CD4-positive, alpha-beta T cell treated with Interleukin-21 for 1 hour (primary cell): ENCODE results near the gene MAST4.

ENCODE experiments used
- DNase-seq: peaks from one replicate; pipeline ENCODE4 v3.0.0-alpha.2; 2020

MAST4 gene

DNA sequence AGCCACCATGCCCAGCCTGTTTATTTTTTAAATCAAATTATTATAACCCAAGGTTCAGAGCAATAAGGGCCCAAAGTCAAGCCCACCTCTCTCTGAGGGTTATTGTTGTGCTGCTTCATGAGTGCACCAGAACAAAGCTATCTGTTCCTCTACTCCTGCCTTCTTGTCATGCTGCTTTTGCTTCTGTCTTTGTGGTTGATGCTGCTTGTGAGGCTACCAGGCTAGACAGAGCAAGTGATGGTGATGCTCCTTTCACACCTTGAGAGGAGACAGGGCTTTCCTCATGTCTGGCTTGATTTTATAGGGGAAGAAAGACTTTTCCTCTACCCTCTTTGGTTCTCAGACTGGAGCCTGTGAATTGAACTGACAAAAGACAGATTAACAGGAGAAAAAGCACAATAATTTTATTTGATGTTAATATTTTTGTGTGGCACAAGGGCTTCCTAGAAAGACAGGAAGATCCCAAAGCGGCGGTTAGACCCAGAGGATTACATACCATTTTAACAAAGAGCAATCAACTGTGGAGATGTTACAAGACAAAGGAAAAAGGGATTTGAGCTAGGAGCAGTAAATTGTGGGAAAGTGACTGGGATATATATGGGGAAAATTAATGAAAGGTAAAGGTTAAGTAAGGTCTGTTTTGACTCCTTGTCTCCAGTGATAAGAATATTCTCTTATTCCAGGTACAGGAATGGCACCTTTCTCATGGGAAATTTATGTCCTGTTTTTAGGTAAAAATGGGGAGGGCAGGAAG is 604.8 kb downstream of the MAST4 start:
- no peak for DNase-seq

DNA sequence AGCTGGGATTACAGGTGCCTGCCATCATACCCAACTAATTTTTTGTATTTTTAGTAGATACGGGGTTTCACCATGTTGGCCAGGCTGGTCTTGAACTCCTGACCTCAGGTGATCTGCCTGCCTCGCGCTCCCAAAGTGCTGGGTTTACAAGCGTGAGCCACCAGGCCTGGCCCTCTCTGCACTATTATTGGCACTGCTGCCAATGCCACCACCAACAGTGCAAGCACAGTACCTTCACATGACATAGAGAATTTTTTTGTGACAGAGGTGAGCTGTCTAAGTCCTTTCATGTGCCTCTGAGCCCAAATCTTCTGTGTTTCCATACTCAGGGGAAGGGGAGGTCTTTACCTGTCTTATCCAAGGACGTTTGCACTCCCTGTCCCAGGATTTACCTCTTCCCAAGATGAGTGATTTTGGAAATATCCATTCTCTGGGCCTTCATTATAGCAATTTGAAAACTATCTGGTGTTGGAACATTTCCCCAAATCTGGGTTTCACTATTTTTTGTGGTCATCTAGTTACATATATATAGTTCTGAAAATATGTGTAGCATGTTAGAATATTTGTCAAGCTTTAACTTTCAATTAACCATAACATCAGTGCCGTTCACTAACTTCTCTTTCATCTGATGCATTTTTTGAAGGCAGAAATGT is 605.8 kb downstream of the MAST4 start:
- DNase-seq, result no peak

DNA sequence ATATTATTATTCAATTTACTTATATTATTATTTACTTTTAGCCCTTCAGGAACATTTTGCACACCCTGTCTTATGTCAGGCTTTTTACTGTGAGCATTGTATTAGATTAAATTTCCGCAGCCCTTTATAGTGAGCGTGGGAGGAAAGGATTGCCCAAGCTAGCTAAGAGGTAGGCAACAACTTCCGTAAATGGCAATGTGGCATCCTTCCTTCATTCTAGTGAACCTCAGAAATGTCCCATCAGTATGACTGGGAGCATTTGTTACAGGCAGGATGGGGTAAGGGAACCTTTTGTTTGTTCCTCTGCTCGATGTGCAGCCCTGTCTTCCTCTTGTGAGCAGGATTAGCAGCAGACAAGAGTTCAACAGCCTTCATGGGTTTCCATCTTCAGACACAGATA is 606.6 kb downstream of the MAST4 start:
- DNase-seq, result no peak

DNA sequence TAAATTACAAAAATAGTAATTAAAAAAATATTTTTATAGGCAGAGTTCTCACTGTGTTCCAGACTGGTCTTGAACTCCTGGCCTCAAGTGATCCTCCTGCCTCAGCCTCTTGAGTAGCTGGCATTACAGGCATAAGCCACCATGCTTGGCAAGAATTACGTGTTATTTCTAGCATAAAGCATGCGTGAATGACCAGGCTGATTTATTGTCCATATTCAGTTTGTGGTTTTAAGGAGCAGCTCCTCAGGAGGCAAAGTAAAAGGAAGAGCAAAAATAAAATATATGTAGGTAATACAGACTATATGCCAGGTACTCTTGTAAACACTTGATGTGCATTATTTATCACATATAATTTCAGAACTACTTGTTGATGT is 607.5 kb downstream of the MAST4 start:
- DNase-seq, result no peak

DNA sequence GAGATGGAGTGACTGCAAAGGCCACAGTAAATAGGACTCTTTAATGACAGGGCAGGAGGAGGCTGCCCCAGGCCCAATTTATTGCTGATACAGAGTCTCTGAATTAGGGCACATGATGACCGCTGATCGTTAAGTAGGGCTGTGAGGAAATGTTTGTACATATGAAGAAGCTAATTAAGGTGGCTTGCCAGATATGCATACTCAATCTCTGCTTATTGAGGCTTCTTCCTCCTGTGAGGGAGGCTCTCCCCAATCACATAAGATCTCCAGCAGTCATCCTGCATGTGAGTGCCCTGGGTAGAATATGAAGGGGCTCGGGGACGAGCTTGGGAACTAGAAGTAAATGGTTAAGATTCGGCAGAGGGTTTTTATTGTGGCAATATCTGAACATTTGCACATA is 608.6 kb downstream of the MAST4 start:
- no peak for DNase-seq

DNA sequence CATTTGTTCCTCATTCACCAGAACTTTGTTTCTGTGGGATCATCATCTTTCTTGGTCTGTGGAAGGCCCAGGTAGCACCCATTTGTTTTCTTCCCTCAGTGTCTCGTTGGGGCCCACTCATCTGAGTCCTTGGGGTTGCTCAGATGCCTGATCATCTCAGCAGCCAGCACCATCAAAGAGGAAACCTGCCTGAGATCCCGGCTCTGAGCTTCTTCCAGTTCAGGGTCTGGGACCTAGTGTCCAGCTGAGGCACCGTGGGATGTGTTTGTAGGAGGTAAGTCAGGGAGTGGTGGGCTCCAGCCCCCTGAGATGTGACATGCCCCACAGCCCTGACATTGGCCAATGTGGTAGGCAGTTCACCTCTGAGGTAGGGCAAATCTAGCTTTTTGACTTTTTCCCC is 609.8 kb downstream of the MAST4 start:
- no peak for DNase-seq

DNA sequence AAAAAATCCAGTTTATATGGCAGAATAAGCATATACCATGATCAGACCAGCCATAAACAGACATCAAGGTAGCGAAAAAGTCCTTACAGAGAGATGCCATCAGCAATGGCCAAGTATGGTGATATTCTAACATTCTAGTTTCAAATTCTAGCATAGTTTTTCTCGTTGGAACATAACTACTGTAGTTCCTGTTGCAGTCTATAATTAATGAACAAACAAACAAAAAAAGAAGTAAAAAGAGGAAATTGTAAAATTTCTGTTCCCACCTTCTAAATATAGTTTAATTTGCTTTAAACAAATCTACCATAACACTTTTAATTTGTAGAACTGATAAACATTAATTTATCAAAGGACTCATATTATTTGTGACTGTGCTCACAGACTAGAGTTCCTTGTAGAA is 610.3 kb downstream of the MAST4 start:
- DNase-seq, result no peak

DNA sequence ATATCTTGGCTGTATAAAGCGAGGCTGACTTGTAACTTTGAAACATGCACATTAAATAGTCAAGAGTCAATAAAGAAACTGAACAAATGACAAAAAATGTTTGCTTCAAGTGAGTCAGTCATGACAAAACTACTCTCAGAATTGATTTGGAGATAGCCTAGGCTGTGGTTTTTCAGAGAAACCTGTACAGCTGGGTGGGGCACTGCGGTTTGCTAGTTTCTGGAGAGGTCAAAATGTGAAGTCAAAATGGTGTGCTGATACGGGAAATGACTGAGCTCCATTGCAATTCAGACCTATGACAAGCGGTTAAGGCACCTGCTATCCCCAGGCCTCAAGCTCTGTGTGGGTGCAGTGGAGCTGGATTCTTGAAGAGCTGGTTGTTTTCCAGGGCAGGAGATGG is 610.7 kb downstream of the MAST4 start:
- peak; percentile 93 for DNase-seq

DNA sequence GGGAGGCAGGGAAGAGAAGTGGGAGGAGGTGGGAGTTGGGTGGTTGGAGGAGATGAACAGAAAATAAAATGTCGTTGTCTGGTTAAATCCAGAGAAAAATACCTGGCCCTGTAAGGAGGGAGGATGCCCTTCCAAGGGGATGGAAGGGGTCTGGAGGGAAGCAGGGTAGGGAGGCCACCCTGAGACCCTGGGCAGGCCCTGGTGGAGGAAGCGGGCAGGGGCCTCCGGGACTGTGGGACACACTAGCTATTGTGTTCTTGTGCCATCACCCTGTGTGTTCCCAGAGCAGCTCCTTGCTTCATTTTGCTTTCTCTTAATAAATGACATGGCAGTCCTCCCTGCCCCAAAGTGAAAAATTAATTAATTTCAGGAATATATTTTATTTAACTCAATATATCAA is 612.2 kb downstream of the MAST4 start:
- no peak for DNase-seq

DNA sequence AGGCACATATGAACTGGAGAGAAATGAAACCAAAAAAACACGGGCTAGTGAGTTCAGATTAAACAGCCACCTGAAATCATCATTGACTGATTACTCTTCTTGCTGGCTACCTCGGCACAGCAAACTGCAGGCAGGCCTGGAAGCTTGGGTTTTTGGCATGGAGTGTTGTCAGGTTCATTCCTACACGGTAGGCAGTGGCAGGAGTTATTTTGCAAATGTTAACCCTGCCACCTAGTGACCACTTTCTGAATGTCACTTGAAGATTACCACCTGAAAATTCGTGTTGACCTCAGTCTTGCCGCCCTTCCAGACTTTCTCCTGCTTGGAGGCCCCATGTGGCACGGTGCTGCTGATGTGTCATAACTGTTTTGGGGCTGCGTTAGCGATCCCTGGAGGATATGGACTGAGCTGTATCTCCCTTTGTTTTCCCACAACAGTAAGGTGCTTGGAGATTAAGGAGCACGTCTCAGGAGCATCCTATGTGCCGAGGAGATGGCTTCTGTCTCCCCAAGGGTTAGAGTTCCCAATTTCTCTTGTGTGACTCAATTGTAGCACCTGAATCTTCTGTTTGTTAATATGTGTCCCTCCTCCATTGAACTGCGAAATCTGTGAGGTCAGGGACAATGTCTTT is 613.1 kb downstream of the MAST4 start:
- peak; percentile 85 for DNase-seq

DNA sequence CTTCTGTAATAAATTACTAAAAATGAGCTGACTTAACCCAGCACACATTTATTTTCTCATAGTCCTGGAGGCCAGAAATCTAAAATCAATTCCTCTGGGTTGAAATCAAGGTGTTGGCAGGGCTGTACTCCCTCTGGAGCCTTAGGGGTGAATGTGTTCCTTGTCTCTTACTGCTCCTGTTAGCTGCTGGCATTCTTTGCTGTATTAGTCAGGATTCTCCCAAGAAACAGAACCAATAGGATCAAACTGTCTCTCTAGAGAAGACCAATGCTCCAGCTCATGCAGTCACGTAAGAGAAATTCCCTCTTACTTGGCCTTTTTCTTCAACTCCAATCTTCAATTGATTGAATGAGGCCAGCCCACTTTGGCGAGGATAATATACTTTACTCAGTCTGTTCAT is 615.7 kb downstream of the MAST4 start:
- DNase-seq, result no peak

DNA sequence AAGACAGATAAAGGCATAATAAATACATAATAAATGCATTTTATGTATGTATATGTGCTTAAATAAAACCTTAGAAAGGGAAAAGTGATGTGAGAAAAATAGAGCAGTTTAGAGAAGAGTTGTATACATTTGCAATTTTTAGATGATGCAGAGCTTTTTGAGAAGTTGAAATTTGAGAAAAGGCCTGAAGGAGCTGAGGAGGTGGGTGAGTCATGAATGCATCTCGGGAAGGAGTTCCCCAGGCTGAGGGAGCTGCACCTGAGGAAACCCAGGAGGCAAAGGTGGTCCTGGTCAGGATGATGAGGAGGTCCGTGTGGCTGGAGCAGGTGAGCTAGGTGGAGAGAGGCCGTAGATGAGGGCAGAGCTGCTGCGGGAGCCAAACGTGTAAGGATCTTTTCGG is 617.8 kb downstream of the MAST4 start:
- DNase-seq, result no peak

DNA sequence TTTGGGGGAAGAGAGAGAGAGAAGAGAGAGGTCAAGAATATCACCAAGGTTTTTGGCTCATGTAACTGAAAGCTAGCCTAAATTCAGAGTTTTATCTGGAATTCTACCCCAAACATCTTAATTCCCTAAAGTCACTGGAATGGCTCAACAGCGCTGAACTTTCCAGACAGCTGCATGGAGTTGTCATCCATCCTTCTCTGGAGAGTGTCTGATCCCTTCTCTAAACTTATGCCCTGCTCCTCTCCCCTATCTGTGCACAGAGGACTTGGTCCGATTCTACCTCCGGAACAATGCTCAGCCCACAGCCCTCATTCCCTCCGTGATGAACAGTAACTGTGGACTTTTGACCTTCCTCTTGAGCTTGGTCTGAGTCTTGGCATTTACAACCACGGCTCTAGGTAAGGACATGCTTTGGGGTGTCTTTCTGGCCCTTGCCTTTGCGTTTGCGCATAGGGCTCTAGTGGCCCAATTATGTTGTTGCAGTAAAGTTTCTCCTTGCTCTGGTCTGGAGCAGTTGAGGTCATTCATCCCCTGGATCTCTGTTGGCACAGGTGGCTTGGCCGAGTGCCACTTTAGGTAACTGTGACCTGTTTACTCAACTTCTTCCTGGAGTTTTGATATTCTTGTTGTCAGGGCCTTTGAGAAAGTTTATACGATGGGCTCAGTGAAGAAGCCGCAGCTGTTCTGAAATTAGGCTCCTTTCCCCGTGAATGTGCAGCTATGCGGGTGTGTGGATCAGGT is 618.7 kb downstream of the MAST4 start:
- no peak for DNase-seq

DNA sequence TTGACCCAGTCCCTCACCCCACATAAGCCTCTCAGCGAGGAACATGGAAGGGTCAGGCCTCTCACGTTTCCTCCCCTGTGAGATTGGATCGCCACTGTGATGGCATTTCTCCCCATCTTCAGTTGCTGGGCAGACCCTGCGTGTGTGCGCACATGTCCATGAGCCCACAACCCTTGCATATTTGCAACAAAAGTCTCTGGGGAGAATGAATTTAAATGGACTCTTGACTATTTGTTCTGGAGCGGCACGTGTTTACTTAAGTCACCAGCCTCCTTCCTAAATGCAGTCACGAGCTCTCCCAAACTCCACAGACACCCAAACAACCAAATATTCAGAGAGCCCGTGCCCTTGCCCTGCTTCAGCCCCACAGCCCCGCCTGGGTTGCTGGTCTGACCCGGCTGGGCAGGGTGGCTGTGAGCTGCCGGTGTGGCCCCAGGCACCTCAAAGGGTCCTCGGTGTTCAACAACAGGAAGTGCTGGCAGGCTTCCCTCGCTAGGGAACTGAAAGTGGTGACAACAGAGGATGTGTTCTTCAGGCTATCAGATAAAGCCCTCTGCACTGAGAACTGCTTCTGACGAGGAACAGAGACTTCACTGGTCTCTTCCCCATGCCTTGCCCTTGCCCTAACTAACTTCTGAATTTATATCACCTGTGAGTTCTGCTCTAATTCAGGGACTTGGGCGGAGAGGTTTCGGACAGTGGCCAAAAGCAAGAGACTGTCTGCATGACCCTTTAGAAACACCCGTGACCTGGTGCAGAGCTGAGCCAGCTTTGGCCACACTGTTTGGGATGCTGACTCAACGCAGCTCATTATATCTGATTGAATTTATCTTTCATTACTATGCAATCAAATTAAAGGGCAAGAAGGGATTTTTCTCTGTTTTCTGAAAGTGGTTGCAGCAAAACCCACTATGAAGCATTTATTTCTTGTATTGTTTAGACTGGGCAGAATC is 619.6 kb downstream of the MAST4 start:
- peak; percentile 80 for DNase-seq

DNA sequence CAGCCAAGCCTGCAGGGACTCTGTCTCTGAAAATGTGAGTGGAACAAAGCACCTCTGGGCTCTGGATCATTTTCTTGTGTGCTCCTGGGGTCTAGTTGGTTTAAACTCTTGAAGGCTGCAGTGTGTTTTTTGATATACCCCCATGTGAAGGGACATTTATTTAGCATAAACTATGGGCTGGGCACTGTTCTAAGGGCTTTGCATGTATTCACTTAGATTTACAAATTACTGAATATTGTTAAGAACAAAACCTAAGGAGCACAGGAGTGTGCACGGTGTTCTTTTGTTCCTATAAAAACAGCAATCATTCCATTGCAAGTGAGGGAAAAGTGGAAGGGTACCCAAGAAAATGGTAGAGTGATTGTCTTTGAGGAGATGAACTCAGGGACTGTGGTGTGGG is 620.4 kb downstream of the MAST4 start:
- no peak for DNase-seq
